Measurements from ENCODE around the gene OR4D2. TPM values are rescaled to one million over a fixed set of nuclear protein-coding genes. Genes with fewer than 3 reads are reported as not detected.
"Not testable (repeated sequence)": the region's sequence is repeated elsewhere in the genome, so short reads cannot be mapped to it uniquely, and the experiment has no call there.

OR4D2 gene
- total RNA-seq (not detected), polyA plus RNA-seq (not detected)
- long read RNA-seq, donor 1: 0 reads
- long read RNA-seq, donor 2, partial matches to known transcripts: 0 of 1 reads
- long read RNA-seq, donor 2, other reads (novel, unspliced or antisense): 1 of 1 reads

GRCh38 chr17:58166682-58167081 is at the start of gene OR4D2:
TSS of gene OR4D2 (plus strand) at chr17:58166982. CDS start at chr17:58169656, 2,674 bp downstream.
- Histone ChIP-seq H3K4me3 (ENCODE audit: low read length in 2 of 2) (no peak within 1 kb of the TSS), H3K27me3 (ENCODE audit: control insufficient read depth in 1 of 2, insufficient read depth in 2 of 2, low read length in 1 of 2) (no peaks in the 10 kb centered on the region), H3K36me3 (ENCODE audit: control insufficient read depth in 1 of 2, insufficient read depth in 2 of 2, low read length in 1 of 2) (no peaks in the 10 kb centered on the region), H3K27ac (ENCODE audit: low read depth in 1 of 2, low read length in 2 of 2) (no peak within 1 kb of the TSS), H3K4me1 (ENCODE audit: control insufficient read depth in 1 of 2, insufficient read depth in 2 of 2, low read length in 2 of 2) (no peaks in the 10 kb centered on the region), H3K9me3 (ENCODE audit: control insufficient read depth, low read length) (no peaks in the 10 kb centered on the region)
- intact Hi-C loops (cut with DNase I): no loop called here
- DNase-seq (no peak), ATAC-seq (ENCODE audit: low FRiP score) (no peak)
- WGBS, 2 donors: 55 to 56% methylated on average over 6 of the region's 6 CpGs

GRCh38 chr17:58117382-58117781 is 49.4 kb upstream of the OR4D2 start:
- DNase-seq (no peak), ATAC-seq (ENCODE audit: low FRiP score) (no peak)
- intact Hi-C loops (cut with DNase I): loop anchor here (10.0 kb wide), 3 partner anchors 103 to 983 kb away; partner anchors contain the start of gene SRSF1 (in 1 of the 2)
- H3K9me3 ChIP-seq (ENCODE audit: control insufficient read depth, low read length): no peaks in the 10 kb centered on the region
- no peak overlapping the region for H3K27ac ChIP-seq (ENCODE audit: low read depth in 1 of 2, low read length in 2 of 2)
- no peaks in the 10 kb centered on the region for H3K4me1 ChIP-seq (ENCODE audit: control insufficient read depth in 1 of 2, insufficient read depth in 2 of 2, low read length in 2 of 2)
- no peak overlapping the region for H3K4me3 ChIP-seq (ENCODE audit: low read length in 2 of 2)
- H3K36me3 ChIP-seq (ENCODE audit: control insufficient read depth in 1 of 2, insufficient read depth in 2 of 2, low read length in 1 of 2): no peaks in the 10 kb centered on the region
- no peaks in the 10 kb centered on the region for H3K27me3 ChIP-seq (ENCODE audit: control insufficient read depth in 1 of 2, insufficient read depth in 2 of 2, low read length in 1 of 2)
- 91 to 94% methylated on average over 5 of the region's 5 CpGs for WGBS, 2 donors

GRCh38 chr17:58119491-58119890 is 47.3 kb upstream of the OR4D2 start:
- no peak for ATAC-seq (ENCODE audit: low FRiP score)
- H3K9me3 ChIP-seq (ENCODE audit: control insufficient read depth, low read length): no peaks in the 10 kb centered on the region
- H3K27ac ChIP-seq (ENCODE audit: low read depth in 1 of 2, low read length in 2 of 2): no peak overlapping the region
- intact Hi-C loops (cut with DNase I): loop anchor here (10.0 kb wide), 3 partner anchors 105 to 985 kb away; partner anchors contain the start of gene SRSF1 (in 1 of the 2)
- WGBS, 2 donors: 64 to 68% methylated on average over 3 of the region's 3 CpGs
- no peaks in the 10 kb centered on the region for H3K27me3 ChIP-seq (ENCODE audit: control insufficient read depth in 1 of 2, insufficient read depth in 2 of 2, low read length in 1 of 2)
- no peaks in the 10 kb centered on the region for H3K4me1 ChIP-seq (ENCODE audit: control insufficient read depth in 1 of 2, insufficient read depth in 2 of 2, low read length in 2 of 2)
- no peak overlapping the region for H3K4me3 ChIP-seq (ENCODE audit: low read length in 2 of 2)
- no peak for DNase-seq
- no peaks in the 10 kb centered on the region for H3K36me3 ChIP-seq (ENCODE audit: control insufficient read depth in 1 of 2, insufficient read depth in 2 of 2, low read length in 1 of 2)

GRCh38 chr17:58120195-58120822 is 46.5 kb upstream of the OR4D2 start:
- ATAC-seq (ENCODE audit: low FRiP score) (no peak), DNase-seq (peak in 1 of 2 donors; percentile 44)
- 22% methylated on average over 7 of the region's 7 CpGs for WGBS, 2 donors
- Histone ChIP-seq H3K27ac (ENCODE audit: low read depth in 1 of 2, low read length in 2 of 2) (no peak overlapping the region), H3K27me3 (ENCODE audit: control insufficient read depth in 1 of 2, insufficient read depth in 2 of 2, low read length in 1 of 2) (no peaks in the 10 kb centered on the region), H3K9me3 (ENCODE audit: control insufficient read depth, low read length) (no peaks in the 10 kb centered on the region), H3K36me3 (ENCODE audit: control insufficient read depth in 1 of 2, insufficient read depth in 2 of 2, low read length in 1 of 2) (no peaks in the 10 kb centered on the region), H3K4me1 (ENCODE audit: control insufficient read depth in 1 of 2, insufficient read depth in 2 of 2, low read length in 2 of 2) (no peaks in the 10 kb centered on the region), H3K4me3 (ENCODE audit: low read length in 2 of 2) (no peak overlapping the region)
- intact Hi-C loops (cut with DNase I): no loop called here

GRCh38 chr17:58121925-58122324 is 44.9 kb upstream of the OR4D2 start:
- ATAC-seq (ENCODE audit: low FRiP score): no peak

GRCh38 chr17:58127846-58128245 is 38.9 kb upstream of the OR4D2 start:
- ATAC-seq (ENCODE audit: low FRiP score) (no peak), DNase-seq (no peak)
- intact Hi-C loops (cut with DNase I): no loop called here

More at GRCh38 chr17:58121925-58122324, 44.9 kb upstream of the OR4D2 start:
- intact Hi-C loops (cut with DNase I): no loop called here
- H3K4me3 ChIP-seq (ENCODE audit: low read length in 2 of 2): no peak overlapping the region
- WGBS, 2 donors: 52 to 56% methylated on average over 5 of the region's 5 CpGs
- H3K9me3 ChIP-seq (ENCODE audit: control insufficient read depth, low read length): no peaks in the 10 kb centered on the region
- no peak overlapping the region for H3K27ac ChIP-seq (ENCODE audit: low read depth in 1 of 2, low read length in 2 of 2)
- no peaks in the 10 kb centered on the region for H3K4me1 ChIP-seq (ENCODE audit: control insufficient read depth in 1 of 2, insufficient read depth in 2 of 2, low read length in 2 of 2)
- H3K27me3 ChIP-seq (ENCODE audit: control insufficient read depth in 1 of 2, insufficient read depth in 2 of 2, low read length in 1 of 2): no peaks in the 10 kb centered on the region
- DNase-seq: no peak
- no peaks in the 10 kb centered on the region for H3K36me3 ChIP-seq (ENCODE audit: control insufficient read depth in 1 of 2, insufficient read depth in 2 of 2, low read length in 1 of 2)

GRCh38 chr17:58132697-58133096 is 34.1 kb upstream of the OR4D2 start:
- WGBS, 2 donors: 96% methylated on average over 5 of the region's 5 CpGs
- DNase-seq; H3K36me3 ChIP-seq (ENCODE audit: control insufficient read depth in 1 of 2, insufficient read depth in 2 of 2, low read length in 1 of 2); ATAC-seq (ENCODE audit: low FRiP score); H3K27ac ChIP-seq (ENCODE audit: low read depth in 1 of 2, low read length in 2 of 2); H3K4me1 ChIP-seq (ENCODE audit: control insufficient read depth in 1 of 2, insufficient read depth in 2 of 2, low read length in 2 of 2); H3K27me3 ChIP-seq (ENCODE audit: control insufficient read depth in 1 of 2, insufficient read depth in 2 of 2, low read length in 1 of 2); intact Hi-C loops (cut with DNase I); H3K4me3 ChIP-seq (ENCODE audit: low read length in 2 of 2): not testable (repeated sequence)
- H3K9me3 ChIP-seq (ENCODE audit: control insufficient read depth, low read length): peaks cover 13% of the 10 kb centered on the region

More at GRCh38 chr17:58127846-58128245, 38.9 kb upstream of the OR4D2 start:
- Histone ChIP-seq H3K4me1 (ENCODE audit: control insufficient read depth in 1 of 2, insufficient read depth in 2 of 2, low read length in 2 of 2) (no peaks in the 10 kb centered on the region), H3K27ac (ENCODE audit: low read depth in 1 of 2, low read length in 2 of 2) (no peak overlapping the region), H3K9me3 (ENCODE audit: control insufficient read depth, low read length) (no peaks in the 10 kb centered on the region), H3K4me3 (ENCODE audit: low read length in 2 of 2) (no peak overlapping the region), H3K27me3 (ENCODE audit: control insufficient read depth in 1 of 2, insufficient read depth in 2 of 2, low read length in 1 of 2) (no peaks in the 10 kb centered on the region), H3K36me3 (ENCODE audit: control insufficient read depth in 1 of 2, insufficient read depth in 2 of 2, low read length in 1 of 2) (no peaks in the 10 kb centered on the region)
- 45 to 54% methylated on average over 1 of the region's 1 CpG for WGBS, 2 donors

- 24 to 27% methylated on average over 8 of the region's 8 CpGs for WGBS, 2 donors
- Histone ChIP-seq H3K36me3 (ENCODE audit: control insufficient read depth in 1 of 2, insufficient read depth in 2 of 2, low read length in 1 of 2) (no peaks in the 10 kb centered on the region), H3K4me1 (ENCODE audit: control insufficient read depth in 1 of 2, insufficient read depth in 2 of 2, low read length in 2 of 2) (no peaks in the 10 kb centered on the region), H3K27ac (ENCODE audit: low read depth in 1 of 2, low read length in 2 of 2) (no peak overlapping the region), H3K27me3 (ENCODE audit: control insufficient read depth in 1 of 2, insufficient read depth in 2 of 2, low read length in 1 of 2) (no peaks in the 10 kb centered on the region), H3K4me3 (ENCODE audit: low read length in 2 of 2) (no peak overlapping the region), H3K9me3 (ENCODE audit: control insufficient read depth, low read length) (peaks cover 13% of the 10 kb centered on the region)
- intact Hi-C loops (cut with DNase I): no loop called here
- no peak for ATAC-seq (ENCODE audit: low FRiP score)
- no peak for DNase-seq
Observed at GRCh38 chr17:58136669-58137279, 30.0 kb upstream of the OR4D2 start.

GRCh38 chr17:58141505-58141904 is 25.3 kb upstream of the OR4D2 start:
- no peak overlapping the region for H3K27ac ChIP-seq (ENCODE audit: low read depth in 1 of 2, low read length in 2 of 2)
- H3K4me3 ChIP-seq (ENCODE audit: low read length in 2 of 2): no peak overlapping the region
- WGBS, 2 donors: 67 to 80% methylated on average over 1 to 5 of the region's 5 CpGs
- peaks cover 5% of the 10 kb centered on the region for H3K9me3 ChIP-seq (ENCODE audit: control insufficient read depth, low read length)
- intact Hi-C loops (cut with DNase I): no loop called here
- H3K36me3 ChIP-seq (ENCODE audit: control insufficient read depth in 1 of 2, insufficient read depth in 2 of 2, low read length in 1 of 2): no peaks in the 10 kb centered on the region
- H3K27me3 ChIP-seq (ENCODE audit: control insufficient read depth in 1 of 2, insufficient read depth in 2 of 2, low read length in 1 of 2): no peaks in the 10 kb centered on the region
- H3K4me1 ChIP-seq (ENCODE audit: control insufficient read depth in 1 of 2, insufficient read depth in 2 of 2, low read length in 2 of 2): no peaks in the 10 kb centered on the region
- DNase-seq: no peak
- no peak for ATAC-seq (ENCODE audit: low FRiP score)

All from aorta (tissue), 5 donors.